GM19240 (cell line): ENCODE results near the gene ARHGEF4.
"Not testable (repeated sequence)": the region's sequence is repeated elsewhere in the genome, so short reads cannot be mapped to it uniquely, and the experiment has no call there.

Experiments
- DNase-seq: peaks from one replicate; pipeline ENCODE4 v3.0.0; 2011; ENCODE audit warnings: low spot score; ENCODE audit not compliant: insufficient read length

The ARHGEF4 gene

DNA sequence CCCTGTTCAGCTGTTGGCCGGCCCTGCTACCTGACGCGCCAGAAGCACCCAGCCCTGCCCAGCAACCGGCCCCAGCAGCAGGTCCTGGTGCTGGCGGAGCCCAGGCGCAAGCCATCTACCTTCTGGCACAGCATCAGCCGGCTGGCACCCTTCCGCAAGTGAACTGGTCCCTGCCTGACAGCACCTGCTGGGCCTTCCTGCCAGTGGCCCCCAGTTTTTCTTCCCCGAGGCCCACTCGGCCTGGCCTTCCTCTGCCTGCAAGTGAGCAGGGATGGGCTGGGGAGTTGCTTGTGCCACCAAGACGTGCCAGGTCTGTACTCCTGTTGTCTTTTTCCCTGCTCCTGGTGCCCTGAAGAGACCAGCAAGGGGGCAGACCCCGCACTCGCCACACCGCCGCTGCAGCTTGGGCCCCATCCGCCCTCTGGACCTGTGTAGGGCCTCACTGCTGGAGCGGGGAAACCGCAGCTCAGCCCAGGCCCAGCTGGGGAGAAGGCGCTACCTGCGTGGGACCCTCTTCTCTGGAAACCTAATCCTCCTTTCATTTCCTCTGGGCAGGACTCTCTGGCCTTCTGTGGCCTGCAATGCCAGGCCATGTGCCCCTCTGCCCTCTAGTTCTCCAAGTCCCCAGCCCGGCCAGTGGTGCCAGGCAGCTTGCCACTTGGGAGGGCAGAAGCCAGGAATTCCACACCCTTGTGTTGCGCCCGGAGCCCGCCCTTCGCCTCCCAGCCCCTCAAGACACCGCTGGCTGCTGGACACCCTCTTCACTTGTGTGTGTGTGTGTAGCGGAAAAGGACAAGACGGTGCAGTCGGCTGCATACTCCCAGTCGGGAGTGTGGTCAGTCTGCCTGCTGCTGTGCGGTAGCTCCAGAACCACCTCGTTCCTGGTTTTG, 209.6 kb downstream of the ARHGEF4 start:
- no peak for DNase-seq

DNA sequence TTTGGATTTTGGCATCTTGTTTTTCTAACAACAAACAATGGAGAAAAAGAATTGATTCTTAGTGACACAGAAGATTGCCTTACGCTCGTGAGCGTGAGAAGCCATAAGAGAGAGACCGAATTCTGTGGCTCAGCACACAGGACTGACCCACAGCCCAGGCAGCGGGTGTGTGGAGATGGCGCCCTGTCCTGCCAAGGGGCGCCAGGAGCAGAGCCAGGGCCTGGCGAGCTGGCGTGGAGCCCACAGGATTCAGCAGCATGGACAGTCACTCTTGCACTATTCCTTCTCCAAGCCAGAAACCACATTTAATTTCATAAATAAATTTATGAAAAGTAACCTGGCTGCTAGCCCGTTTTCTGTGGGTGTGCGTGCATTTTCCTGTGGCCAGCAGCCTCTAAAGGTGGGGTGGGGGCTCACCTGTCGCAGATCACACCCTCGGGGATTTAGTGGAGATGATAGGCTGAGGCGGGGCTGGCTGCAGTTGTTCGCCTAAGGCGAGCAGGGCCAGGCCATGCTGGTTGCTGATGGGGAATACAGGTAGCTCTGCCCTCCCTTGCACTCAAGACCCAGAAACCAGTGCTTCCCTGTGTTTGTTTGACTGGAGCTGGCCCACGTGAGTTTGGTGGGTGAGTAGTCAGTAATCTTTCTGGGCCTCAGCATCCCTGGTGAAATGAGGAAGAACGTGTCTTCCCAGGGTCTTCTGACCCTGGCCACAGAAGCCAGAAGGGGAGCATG, 210.4 kb downstream of the ARHGEF4 start:
- DNase-seq = no peak

GRCh38 chr2:131047920-131048560, 211.3 kb downstream of the ARHGEF4 start:
- no peak for DNase-seq

DNA sequence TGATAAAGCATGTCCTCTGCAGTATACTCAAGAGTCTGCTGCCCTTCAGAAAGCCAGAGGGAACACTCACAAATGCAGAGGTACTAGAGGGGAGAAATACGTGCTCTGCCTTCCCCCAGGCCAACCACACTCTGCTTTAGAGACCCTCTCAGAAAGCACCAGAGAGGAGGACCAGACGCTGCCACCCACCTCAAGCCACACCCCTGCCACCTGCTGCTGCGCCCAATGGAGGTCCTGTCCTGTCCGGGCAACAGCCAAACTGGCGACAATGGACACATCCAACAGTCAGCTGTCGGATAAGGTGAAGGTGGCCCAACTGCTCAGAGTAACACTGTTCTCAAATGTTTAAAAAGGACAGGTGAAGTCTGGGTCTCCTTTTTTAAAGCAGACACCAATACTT, 211.9 kb downstream of the ARHGEF4 start:
- no peak for DNase-seq

DNA sequence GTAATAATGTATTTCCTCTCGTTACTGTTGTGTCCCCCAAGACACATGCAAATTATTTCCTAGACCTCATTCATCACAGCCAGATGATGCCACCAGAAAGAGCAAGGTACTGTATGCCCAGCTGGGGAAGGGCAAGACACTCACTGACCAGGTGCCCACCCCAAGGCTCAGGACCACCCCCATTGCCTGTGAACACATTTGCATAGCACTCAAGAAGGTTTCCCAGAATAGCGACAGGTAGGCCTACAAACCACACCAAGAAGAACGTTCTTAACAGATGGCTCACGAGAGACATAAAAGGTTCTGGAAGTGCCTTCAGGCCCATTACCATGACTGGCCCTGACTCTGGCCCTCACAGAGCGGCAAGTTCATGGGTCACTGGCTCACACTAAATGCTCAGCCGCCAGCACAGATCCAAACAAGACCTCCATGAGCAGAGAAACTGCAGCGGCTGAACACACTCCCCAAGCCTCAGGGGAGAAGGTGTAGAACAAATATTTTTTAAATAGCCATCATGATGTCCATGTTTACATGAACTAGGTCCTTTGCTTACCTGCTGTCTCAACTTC, 212.5 kb downstream of the ARHGEF4 start:
- DNase-seq = no peak

GRCh38 chr2:131050896-131051295, 214.2 kb downstream of the ARHGEF4 start:
- no peak for DNase-seq

DNA sequence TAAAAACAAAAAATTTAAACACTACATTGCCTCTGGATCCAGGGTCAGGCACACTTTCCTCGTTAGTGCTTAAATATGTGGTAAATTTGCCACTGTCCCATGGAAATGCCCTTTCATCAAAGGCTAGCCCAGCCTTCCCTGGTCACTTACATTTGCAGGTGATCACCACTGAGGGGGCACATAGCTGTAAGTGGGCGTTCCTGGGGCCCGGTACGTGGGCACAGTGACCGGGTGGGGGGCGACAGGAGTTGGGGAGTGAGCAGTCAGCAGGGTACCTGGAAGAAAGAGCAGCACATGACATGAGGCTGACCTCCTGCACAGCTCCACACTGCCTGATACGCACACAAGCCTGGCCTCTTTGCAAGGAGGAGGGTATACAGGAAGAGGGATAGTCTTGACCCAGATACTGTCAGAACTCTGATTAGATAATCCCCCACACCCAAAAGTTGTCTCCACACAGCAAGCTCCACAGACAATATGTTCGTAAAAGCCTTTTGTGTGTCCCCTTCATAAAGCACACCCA, 216.1 kb downstream of the ARHGEF4 start:
- no peak for DNase-seq

GRCh38 chr2:131054488-131054887, 217.8 kb downstream of the ARHGEF4 start:
- DNase-seq = no peak

DNA sequence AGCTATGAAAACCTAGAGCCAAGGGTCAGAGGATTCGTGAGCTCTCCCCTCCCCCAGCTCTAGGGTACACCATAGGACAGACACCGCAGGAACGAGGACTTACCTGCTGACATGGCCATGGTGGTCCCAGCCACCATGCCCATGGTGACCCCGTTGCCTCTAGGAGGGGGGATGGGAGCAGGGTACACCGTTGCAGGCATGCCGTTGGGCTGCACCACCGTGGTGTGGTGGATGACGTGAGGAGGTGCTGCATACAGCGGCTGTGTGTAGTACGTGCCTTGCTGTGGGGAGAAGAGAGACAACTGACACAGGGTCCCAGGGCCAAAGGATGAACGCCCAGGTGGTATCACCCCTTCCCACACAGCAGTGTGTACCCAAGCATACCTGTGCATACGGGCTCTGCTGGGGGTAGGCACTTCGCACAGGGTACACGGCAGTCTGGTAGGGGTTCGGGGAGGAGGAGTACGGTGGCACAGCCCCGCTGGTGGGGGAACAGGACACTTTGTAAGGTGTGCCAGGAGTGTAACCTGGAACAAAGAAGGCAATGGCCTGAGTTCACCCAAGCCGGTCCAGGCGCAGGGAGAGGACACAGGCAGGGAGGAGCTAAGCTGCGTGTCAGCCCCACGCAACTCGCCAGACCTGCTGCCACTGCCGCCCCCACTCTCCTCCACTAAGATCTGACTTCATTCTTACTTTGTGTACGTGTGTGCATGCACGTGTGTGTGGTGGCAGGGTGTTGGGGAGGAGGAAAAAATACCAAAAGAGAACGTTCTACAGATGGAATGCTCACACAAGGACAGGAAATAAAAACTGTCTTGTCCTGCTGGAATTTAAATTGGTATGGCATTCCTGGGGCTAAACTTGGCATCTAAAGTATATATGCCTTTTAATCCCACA, 218.7 kb downstream of the ARHGEF4 start:
- no peak for DNase-seq

DNA sequence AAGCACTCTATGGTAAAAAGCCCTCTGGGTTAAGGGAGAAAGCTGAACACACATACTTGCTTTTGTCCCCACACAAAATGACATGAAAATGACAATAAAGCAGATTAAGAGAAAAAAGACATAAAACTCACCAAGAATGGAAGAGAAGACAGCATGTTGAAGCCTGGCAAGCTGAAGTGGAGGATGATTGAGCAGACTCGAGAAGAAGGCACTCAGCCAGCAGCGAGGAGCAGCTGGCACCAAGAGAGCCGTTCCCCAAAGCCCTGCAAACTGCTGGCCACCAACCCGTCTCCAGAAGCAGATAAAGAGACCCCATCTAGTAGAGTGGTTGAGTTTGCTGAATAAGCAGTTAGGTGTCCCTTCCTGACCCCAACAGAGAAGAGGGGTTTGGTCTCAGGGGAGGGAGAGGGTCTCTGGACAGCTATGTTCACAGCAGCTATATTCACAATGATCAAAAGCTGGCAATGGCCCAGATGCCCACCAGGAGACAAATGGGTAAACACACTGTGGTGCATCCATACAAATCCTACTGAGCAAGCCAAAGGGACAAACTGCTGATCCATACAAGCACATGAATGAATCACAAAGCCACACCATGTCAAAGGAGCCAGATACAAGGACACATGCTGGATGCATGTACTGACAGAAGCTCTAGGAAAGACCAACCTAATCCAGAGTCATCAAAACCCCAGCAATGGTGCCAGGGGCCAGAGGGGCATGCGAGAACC, 219.7 kb downstream of the ARHGEF4 start:
- DNase-seq = no peak

GRCh38 chr2:131056932-131057287, 220.2 kb downstream of the ARHGEF4 start:
- DNase-seq = no peak

DNA sequence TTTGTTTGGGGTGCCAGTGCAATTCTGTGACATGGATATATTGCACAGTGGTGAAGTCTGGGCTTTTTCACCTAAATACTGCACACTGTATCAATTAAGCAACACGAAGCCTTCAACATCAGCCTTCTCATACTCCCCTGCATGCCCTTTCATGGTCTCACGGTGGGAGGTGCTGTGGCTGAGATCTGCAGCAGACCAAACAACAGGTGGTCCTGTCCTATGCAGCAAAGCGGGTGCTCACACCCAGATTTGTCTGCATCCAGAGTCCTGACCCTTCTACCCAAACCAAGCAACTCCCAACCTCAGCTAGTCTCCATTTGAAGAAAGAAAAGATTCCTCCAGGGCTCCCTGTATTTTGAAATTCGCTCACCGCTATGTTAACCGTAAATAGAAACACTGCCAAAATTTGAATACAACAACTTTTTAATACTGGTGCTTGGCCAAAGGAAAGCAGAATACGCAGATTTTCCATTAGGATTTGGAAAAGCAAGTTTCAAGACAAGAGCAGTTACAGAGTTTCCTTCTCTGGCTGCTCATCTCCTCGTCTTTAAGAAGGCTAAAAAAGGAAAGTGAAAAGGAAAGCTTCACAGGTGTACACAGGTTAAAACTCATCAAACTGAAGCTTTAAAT, 221.6 kb downstream of the ARHGEF4 start:
- no peak for DNase-seq

GRCh38 chr2:131058920-131059319, 222.2 kb downstream of the ARHGEF4 start:
- no peak for DNase-seq

DNA sequence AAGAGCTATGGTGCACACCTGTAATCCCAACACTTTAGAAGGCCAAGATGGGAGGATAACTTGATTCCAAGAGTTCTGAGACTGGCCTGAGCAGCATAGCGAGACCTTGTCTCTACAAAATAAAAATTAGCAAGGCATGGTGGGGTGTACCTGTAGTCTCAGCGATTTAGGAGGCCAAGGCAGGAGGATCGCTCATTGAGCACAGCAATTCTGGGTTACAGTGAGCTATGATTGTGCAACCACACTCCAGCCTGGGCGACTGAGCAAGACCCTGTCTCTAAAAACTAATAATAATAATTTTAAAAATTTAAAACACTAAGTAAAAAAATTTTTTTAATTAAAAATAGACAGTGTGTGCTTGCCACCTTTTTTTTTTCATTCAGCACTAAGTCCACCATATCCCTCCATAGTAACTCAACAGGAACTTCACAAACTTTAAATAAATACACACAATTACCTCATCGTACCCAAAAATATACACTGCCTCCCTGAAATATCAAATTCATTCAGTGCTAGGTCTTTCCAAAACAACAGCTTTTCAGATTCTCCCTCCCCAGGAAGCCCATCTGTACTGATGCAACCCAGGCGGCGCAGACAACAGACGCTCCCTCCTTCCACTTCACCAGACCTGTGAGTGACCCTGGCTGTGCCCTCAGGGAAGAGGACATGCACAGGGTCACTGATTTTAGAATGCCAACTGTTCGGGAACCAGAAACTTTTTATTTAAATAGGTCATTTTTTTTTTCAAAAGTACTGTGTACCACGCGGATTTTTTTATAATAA, 227.0 kb downstream of the ARHGEF4 start:
- DNase-seq = no peak

GRCh38 chr2:131064589-131065512, 228.1 kb downstream of the ARHGEF4 start:
- no peak for DNase-seq

GRCh38 chr2:131067465-131068125, 230.9 kb downstream of the ARHGEF4 start:
- DNase-seq = no peak

DNA sequence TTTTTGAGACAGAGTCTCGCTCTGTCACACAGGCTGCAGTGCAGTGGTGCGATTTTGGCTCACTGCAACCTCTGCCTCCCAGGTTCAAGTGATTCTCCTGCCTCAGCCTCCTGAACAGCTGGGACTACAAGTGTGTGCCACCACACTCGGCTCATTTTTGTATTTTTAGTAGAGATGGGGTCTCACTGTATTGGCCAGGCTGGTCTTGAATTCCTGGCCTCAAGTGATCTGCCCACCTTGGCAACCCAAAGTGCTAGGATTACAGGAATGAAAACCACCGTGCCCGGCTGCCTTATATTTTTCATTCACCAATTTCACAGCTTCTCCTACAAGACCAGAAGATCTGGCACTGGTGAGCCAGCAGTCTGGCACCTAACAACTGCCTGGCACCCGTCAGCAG, 231.5 kb downstream of the ARHGEF4 start:
- not testable (repeated sequence) for DNase-seq
